Dermis blood vessel endothelial cell (primary cell): Measurements from ENCODE around the gene SLC12A8. TPM values are rescaled to one million over a fixed set of nuclear protein-coding genes. Genes with fewer than 3 reads are reported as not detected.
"Not testable (repeated sequence)": the region's sequence is repeated elsewhere in the genome, so short reads cannot be mapped to it uniquely, and the experiment has no call there.

Experiments used
- DNase-seq: peaks from one replicate; pipeline ENCODE4 v3.0.0; 2010
- total RNA-seq: library from RNA; depleted of rRNA; stranded (reverse); fragments of >200 nt; gene quantifications from 2 replicates; pipeline ENCODE4 v1.2.3, GENCODE V29; 2014

SLC12A8 gene
- total RNA-seq, 1 donor from 2014 or later, result 0.34 TPM

DNA sequence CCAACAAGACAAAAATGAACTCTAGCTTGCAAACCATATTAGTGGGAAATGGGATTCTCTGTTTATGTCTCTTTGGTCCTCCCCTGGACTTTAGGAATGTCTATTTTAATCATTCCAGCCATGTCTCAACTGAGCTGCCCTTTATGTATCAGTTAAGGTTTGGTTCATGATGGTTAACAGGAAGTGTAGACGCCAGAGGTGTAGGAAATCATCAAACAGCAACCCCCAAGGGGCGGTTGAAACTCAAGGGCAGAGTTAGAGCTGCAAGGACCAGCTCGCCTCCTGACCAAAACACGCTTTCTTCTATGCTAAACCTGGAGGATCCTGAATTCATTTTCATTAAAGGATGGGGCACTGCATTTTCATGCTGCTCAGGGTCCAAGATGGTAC is 103.0 kb downstream of the SLC12A8 start:
- DNase-seq, result no peak

DNA sequence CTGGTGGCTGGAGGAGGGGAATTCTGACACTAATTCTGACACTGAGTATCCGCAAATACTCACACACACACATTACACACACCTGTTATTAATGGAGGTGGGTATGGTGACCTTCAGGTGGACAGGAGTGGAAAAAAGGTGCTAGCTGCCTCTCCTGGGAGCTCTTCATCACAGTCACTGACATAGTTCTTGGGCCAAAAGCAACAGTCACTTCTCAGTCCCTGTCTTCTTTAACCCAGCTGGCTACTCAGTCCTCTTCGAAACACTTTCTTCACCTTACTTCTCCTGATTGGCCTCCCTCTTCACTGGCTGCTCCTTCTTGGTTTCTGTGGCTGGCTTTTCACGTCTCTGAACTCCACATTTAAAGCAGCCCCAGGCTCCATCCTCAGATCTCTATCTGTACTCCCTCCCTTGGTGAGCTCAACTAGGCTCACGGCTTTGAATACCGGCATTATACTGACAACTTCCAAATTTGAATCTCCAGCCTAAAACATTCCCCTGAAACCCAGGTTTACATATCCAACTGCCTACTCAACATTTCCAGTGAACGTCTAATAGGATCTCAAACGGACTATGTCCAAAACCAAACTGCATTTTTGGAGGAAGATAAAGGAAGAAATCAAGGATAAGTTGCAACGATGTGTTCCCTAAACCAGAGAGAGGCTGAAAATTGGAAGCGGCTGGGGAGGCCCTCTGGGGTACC is 103.6 kb downstream of the SLC12A8 start:
- DNase-seq, result no peak

DNA sequence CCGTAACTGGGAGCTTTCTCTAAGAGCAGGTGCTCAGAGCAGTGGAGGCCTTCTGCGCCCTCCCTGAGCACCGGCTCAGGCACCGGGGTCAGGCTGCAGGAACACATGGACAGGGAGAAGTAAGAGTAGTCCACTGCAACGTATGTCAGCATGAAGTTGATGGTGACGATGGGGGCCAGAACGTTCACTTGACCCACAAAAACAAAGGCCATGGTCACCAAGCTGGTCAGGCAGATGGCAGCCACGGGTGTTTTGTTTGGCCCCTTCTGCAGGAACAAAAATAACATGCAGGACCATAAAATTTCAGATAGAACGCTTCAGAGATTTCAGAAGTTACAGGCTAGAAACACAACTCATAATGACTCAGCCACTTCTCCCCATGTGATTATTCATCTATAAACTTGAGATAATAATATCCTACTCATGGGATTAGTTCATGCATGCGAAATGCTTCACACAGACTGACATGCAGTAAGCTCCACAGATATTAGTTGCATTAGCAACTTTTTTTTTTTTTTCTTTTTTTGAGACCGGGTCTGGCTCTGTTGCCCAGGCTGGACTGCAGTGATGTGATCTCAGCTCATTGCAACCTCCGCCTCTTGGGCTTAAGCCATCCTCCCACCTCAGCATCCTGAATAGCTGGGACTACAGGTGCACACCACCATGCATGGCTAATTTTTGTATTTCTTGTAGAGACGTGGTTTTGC is 104.5 kb downstream of the SLC12A8 start:
- no peak for DNase-seq

DNA sequence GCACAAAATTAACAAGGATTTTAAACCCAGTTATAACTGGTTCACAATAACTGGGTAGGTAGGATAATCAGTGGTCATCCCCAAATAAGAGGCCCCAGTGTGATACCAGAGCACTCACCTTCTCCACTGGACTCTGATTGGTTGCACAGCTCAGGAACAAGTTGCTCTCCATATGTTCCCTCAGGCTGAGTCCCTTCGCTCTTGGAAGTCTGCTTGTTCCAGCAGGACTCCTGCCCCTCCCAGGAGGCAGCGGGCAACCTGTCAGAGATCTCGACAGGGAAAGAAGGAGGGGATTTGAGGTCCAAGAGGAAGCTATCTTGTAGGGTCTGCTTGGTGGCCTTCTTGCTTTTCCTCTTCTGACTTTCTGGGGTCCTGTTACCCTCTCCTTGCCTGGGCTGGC is 105.2 kb downstream of the SLC12A8 start:
- no peak for DNase-seq

DNA sequence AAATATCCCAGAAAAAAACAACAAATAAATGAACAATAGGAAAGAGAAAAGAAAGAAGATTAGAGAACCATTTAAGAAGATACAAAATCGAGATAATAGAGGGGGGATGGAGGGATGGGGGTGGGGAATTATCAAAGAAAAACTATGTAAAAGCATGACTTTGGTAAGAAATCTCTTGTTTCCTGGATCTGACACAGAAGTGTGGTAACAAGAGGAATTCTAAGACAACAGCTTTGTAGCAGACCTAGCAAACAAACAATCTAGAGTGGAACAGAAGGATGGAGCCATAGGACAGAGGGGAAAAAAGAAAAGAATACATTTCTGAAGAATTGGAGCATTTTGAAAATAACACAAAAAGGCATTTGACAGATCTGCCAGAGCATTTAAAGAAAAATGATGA is 107.4 kb downstream of the SLC12A8 start:
- no peak for DNase-seq

DNA sequence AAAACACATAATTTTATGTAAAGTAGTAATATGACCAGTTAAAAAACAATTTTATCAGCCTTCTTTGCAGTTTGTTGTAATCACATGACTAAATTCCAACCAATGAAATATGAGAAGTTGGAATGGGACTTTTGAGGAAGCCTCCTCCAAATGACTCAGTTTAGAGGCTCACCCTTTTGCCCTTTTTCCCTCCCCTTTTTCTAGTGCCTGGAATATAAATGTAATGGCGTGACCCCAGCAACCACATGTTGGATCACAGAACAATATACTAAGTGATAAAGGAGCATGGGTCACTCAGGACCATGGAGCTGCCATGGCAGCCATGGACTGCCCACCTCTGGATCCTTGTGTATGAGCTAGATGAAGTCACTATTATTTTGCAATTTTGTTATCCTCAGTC is 107.9 kb downstream of the SLC12A8 start:
- DNase-seq, result no peak

DNA sequence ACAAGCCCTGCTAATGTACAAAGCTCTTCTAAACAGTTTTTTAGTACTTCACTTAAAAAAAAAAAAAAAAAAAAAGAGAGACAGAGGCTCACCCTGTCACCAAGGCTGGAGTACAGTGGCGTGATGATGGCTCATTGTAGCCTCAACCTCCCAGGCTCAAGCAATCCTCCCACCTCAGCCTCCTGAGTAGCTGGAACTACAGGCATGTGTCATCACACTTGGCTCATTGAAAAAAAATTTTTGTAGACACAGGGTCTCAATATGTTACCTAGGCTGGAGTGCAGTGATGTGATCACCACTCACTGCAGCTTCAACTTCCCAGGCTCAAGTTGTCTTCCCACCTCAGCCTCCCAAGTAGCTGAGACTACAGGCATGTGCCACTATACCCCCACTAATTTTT is 109.1 kb downstream of the SLC12A8 start:
- DNase-seq, result no peak

DNA sequence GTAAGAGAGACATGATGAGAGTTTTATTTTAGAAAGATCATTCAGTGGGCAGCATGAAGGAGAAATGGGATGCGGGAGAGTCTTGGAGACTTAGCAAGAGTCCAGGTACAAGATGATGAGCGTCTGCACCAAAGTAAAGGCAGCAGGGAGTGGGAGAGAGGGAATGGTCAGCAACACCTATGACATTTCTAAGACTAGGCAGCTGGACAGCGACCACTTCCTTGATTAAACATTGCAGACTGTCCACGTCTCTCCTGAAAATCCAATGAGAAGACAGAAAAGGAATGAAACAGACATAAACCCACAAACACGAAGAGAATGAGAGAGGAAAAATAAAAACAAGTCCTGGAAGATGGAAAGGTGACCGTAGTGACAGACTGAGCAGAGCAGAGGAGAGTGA is 110.1 kb downstream of the SLC12A8 start:
- DNase-seq, result no peak

DNA sequence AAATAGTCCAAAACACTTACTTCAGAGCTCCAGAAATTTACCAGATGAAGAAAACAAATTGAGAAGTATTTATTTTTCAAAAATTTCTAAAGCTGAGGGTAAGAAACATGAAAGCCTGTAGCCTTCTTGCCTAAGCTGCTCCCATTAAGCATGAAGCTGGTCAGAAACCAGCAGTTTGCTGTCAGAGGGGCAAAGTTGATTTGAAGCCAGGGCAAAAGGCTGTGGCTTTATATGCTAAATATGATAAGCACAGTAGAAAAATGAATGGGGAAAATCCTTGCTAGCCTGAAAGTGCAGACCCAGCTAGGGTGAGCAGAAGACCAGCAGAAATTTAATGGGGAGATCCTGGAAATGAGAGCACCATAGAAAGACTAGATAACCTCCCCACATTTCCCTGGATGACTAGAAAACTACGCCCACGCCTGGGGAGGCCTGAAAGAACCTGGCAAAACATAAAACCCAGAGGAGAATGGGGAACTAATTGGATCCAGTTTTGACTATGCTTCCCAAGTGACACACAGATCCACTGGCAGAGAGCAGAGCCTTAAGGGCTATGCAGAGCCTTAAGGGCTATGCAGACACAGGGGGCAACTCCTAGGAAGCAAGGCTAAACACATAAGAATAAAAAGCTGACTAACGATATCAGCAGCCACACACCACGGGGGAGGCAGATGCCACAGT is 113.8 kb downstream of the SLC12A8 start:
- DNase-seq, result no peak

DNA sequence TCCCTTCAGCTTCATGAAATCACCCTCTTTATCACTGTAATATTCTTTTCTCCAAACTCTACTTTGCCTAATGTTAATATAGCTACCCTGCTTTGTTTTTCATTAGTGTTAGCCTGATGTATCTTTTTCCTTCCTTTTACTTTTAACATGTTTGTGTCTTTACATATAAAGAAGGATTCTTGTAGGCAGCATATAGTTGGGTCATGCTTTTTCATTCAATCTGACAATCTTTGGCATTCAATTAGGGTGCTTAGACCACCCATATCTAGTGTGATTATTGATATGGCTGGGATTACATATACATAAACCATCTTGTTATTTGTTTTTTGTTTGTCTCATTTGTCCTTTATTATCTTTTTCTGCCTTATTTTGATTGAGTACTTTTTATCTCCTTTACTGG is 121.9 kb downstream of the SLC12A8 start:
- DNase-seq, result no peak

DNA sequence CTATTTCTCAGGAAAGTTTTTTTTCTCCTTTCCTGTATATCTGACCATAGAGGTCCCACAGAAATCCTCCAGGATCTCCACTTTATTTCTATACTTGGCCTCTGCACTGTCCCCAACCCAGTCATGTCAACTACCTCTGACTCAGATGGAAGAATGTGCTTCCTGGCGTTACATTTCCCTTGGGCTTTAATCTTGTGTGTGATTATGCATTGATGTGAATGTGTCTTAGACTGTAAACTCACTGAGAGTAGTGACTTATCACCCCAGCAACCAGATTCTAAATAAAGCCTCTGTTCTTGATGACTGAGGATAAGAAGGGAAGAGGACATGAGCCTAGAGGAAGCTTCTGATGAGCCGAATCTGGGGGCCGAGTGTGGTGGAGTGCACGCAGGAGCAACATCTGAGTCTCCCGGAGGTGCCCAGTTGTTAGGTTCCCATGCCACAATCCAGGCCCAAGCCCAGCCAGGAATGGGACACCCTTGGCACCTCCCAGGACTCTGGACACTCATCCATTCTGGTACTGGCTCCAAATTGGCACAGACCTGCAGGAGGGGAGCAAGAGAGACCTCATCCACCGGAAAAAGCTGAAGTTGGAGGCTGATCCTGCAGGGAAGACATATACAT is 124.7 kb downstream of the SLC12A8 start:
- peak; percentile 34 for DNase-seq

DNA sequence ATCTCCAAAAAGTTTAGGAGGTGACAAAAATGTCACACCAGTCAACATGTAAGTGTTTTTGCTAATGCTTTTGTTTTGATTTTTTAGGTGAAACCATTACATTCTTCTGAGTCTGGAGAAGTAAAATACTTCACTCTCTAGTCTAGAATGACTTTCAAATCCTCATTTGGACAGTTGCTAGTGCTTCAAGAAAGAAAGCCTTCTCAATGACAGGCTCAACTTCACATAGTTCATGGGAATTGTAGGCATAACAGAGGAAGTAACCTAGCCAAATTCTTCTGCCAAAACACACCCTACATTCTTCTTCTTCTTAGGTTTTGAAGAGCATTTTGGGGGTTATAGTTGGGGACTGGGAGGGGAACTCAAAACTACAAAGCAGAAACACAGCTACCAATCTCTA is 127.4 kb downstream of the SLC12A8 start:
- DNase-seq, result no peak

DNA sequence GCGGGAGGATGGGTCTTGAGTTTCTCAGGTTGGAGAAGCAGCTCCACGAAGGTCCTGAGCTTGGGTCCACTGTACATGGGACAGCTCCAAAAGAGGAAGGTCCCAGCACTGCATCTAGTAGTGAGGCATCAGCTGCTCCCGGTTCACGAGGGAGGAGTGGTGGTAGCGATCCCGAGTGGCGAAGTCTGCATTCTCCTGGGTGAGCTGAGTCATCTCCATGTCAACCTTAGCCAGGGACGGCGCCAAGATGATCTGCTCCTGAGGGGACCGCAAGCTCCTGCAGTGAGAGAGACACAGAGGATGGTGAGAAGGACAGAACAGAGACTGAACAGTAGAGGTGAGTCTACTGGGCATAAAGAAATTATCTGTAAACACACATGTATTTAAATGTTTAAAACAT is 128.8 kb downstream of the SLC12A8 start:
- DNase-seq, result no peak

DNA sequence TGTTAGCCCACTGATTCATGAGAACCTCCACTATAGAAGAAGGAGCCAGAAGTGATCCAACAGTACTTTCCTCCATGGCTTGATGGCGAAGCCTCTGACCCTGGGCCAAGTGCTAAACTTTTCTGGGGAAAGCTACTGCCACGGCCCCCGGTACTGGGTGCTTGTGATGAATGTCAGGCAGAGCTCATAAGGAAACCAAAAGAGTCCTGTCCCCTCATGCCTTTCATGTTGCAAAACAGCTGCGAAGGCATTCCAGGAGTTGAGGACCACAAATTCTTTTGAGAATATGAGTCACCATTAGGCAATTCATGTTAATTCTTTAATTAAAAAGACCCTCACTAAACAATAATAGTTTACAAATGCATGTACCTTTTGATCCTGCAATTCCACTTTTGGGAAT is 130.2 kb downstream of the SLC12A8 start:
- not testable (repeated sequence) for DNase-seq

DNA sequence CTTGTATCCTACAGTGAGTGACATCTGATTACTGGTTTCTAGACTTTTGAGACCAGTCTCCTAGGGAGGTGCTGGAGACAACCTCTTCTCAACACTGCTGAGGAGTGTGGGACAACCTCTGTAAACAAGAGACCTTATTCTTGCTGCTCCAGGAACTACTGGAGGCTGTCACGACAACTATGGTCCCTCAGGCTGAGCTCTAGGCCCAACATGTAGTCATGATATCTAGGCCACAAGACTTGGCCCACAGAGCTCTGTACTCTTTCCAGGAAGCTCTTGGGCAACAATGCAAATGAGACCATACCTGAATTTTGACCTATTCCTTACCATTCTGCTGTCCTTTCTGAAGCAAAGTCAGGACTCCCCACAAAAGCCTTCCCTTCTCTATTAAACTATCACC is 132.5 kb downstream of the SLC12A8 start:
- no peak for DNase-seq

DNA sequence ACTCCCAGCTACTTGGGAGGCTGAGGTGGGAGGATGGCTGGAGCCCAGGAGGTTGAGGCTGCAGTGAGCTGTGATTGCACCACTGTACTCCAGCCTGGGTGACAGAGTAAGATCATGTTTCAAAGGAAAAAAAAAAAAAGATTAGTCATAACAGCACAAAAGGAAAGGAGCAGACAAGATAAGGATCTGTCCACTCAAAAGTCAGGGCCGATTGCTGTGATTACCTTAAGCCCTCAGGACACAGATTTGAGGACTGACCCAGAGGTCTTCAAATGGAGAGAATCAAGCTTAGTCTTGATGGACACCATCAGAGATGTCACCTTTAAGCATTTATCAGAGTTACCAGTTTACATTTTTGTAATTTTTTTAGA is 132.9 kb downstream of the SLC12A8 start:
- no peak for DNase-seq

DNA sequence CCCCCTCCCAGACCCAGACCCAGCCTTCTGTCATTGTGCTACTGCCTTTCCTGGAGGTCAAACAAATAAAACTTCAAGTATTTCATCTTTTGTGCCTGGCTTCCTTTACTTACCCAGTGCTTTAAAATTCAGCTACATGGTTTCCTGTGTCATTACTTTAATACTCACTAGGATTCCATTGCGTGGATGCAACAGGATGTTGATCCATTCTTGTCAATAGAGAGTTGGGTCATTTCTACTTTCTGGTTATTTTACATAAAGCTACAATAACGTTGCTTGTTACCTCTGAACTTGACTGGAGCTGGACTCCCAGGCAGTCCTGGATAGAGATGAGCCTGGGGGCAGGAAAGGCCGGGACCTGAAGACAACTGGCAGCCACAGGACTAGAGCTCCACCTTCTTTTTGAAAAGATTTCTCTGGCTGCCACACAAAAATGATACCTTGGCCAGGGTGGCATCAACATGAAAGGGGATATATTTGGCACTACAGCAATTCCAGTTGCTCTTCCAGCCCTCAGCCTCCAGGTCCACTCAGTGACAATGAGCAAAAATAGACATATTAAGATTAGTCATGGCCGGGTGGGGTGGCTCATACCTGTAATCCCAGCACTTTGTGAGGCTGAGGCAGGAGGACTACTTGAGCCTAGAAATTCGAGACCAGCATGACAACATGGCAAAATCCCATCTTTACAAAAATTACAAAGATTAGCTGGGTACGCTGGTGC is 133.4 kb downstream of the SLC12A8 start:
- peak; percentile 18 for DNase-seq

DNA sequence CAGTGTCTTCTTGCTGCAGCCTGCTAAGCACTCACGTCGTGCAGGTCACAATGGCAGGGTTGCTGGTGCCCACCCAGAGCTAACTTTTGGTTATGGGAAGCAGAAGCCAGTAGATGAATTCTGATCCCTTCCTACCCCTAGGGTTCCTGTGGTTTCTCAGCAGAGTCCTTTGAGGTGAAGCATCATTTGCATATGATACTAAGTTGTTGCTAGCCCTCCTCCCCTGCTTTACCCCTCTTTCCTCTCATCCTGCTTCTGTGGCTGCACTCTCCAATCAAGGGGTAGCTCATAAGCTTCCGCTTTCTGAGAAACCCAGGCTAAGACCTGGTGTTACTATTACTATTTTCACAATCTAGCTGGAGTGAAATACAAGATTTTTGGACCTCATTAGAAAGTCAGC is 134.7 kb downstream of the SLC12A8 start:
- DNase-seq, result no peak

DNA sequence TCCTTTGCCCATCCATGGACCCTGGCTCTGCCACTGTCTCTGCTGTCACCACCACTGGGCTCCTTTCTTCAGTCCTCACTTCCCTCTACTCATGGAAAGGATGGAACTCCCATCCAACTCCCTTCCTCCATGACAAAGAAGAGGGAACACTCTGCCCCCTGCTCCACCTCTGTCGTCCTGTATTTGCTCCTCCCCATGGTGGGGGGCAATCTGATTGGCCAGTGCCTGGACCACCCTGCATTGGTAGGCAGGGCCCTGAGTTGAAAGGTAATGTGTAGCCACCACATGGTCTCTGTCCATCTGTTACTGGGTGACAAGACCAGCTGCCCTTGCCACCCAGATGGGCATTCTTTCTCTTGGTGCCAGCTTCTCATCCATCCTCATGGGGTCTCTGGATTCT is 136.1 kb downstream of the SLC12A8 start:
- DNase-seq, result no peak

DNA sequence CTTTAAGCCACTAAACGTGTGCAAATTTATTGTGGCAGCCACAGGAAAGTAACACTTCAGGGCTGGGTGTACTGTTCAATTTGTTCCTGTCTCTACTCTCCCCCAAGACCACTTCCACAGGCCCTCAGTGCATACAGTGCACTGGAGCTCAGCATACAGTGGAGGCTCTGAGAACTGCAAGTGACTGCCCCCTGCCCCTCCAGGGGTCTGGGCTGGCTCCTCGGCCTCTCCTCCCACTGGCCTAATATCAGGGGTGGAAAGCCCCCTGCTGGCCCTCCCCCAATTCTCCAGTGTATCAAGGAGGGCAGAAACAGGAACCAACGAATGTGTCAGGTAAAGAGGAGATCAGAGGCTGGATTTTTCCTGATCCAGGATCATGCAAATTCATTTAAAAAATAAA is 136.8 kb downstream of the SLC12A8 start:
- no peak for DNase-seq

DNA sequence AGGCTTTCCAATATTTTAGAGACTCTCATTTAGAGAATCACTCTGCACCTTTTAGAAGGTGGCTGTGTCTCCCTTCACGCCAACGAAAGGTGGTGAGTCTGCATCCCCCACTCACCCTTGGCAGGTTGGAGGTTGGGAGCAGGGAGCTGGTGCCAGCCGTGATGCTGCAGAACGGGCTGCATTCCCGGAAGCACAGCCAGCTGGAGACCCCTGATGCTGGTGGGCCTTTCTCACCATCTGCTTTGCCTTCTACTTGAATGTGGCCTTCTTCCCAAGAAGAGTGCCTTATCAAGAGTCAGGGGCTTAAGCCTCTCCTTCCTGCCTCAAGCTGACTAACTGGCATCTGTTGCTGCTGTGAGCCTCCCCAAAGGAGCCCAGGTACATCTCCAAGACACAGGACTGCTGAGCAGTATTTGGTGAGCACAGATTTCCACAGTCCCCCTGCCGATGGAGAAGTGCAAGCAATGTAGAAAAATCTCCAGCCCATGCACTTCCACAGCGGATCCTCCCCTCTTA is 139.1 kb downstream of the SLC12A8 start:
- DNase-seq, result no peak

DNA sequence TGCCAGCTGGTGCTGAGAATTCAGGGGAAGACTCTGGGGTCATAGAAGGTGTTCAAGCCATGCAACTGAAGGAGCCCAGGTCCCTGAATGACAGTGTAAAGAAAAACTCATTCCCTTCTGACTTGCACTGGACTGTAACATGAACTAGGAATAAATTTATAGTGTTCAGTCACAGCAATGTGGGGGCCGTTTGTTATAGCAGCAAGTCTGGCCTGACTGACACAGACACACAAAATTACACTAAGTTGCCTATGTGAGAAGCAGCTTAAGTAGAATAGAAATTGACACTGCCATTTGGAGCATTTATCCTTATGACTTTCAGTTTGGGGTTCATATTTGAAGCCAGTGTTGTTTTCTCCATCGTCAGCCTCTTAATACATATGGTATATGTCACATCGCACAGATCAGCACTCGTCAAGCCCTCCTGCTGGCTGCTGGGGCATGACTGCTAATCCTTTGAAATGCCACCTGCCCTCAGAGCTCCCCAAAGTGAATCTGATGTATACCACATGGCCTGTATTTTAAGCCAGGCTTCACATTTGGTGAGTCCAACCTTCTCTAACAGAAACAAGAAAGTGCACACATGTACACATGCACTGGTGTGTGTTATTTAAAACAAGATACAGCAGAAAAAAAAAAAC is 139.7 kb downstream of the SLC12A8 start:
- no peak for DNase-seq
